Measurements from ENCODE around the gene SNX11.

The SNX11 gene

DNA sequence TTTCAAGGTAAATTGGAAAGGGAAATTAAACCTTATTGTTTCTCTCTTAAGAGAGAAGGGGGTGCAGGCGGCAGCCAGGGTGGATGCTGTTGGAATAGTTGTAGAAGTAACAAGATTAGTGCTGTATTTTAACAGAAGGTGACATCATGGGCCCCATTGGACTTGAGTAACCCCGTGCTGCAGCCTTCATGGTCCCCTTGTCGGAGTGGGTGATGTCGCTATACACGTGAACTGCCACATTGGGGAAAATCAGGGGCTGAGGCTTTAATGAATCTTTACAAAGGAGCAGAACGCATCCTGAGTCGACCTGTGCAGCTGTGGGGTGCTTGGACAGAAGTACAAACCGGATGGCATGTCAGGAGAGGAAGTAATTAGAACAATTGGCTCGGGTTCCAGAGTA lies 3.2 kb downstream of the SNX11 start:
- Histone ChIP-seq H3K27me3 (ENCODE audit: control insufficient read depth in 5 of 5, insufficient read depth in 4 of 5, low read length in 5 of 5) (no peaks in the 10 kb centered on the region), H3K27ac (ENCODE audit: low read depth, low read length) (no peak overlapping the region)

DNA sequence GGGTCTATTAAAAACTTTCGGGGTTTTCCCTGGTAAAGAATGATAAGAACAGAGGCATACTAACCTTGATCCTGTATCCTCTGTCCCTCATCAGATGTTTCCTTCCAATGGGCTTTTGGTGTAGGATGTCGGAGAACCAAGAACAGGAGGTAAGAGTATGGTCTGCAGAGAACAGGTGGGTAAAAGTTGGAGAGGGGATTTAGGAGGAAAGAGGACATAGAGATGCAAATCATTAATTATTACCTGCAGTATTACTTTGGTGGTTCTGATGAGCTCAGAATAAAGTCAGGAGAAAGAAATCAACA lies 4.3 kb downstream of the SNX11 start:
- H3K4me3 ChIP-seq (ENCODE audit: low read depth in 1 of 5, low read length in 5 of 5): no peak overlapping the region
- peaks cover 0 to 40% (median 26%) of the 10 kb centered on the region in 5 donors for H3K4me1 ChIP-seq (ENCODE audit: control insufficient read depth in 5 of 5, insufficient read depth in 5 of 5, low read length in 5 of 5)
- no peak overlapping the region for H3K27ac ChIP-seq (ENCODE audit: low read depth, low read length)

More for the DNA sequence above, 3.2 kb downstream of the SNX11 start:
- H3K4me1 ChIP-seq (ENCODE audit: control insufficient read depth in 5 of 5, insufficient read depth in 5 of 5, low read length in 5 of 5): peaks cover 0 to 45% (median 29%) of the 10 kb centered on the region in 5 donors
- H3K4me3 ChIP-seq (ENCODE audit: low read depth in 1 of 5, low read length in 5 of 5): no peak overlapping the region
- H3K9ac ChIP-seq (ENCODE audit: low read length in 5 of 5): peak overlapping the region in 1 of 5 donors; percentile 3
- peaks cover 3 to 25% (median 16%) of the 10 kb centered on the region in 5 donors for H3K36me3 ChIP-seq (ENCODE audit: control insufficient read depth in 5 of 5, insufficient read depth in 5 of 5, low read length in 5 of 5)
- H3K9me3 ChIP-seq (ENCODE audit: control insufficient read depth in 5 of 5, low read length in 5 of 5): no peaks in the 10 kb centered on the region

DNA sequence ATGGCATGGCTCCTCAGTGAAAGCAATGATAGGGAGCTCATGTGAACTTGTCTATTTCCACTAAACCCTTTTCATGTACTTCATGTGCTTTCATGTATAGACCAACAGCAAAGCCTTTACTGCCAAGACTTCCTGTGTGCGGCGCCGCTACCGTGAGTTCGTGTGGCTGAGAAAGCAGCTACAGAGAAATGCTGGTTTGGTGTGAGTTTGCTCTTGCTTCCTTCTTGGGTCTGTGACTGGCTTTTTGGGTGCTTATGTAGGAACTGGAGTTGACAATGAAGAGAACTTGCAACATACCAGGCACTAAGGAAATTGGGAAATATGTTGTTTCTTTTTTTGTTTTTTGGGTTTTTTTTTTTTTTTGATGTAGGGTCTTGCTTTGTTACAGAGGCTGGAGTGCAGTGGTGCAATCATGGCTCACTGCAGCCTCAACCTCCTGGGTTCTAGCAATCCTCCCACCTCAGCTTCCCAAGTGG lies 5.7 kb downstream of the SNX11 start:
- H3K27ac ChIP-seq (ENCODE audit: low read depth, low read length): no peak overlapping the region
- peaks cover 3 to 44% (median 26%) of the 10 kb centered on the region in 5 donors for H3K36me3 ChIP-seq (ENCODE audit: control insufficient read depth in 5 of 5, insufficient read depth in 5 of 5, low read length in 5 of 5)
- H3K4me3 ChIP-seq (ENCODE audit: low read depth in 1 of 5, low read length in 5 of 5): no peak overlapping the region
- no peaks in the 10 kb centered on the region for H3K9me3 ChIP-seq (ENCODE audit: control insufficient read depth in 5 of 5, low read length in 5 of 5)
- peaks cover 0 to 32% (median 21%) of the 10 kb centered on the region in 5 donors for H3K4me1 ChIP-seq (ENCODE audit: control insufficient read depth in 5 of 5, insufficient read depth in 5 of 5, low read length in 5 of 5)
- H3K9ac ChIP-seq (ENCODE audit: low read length in 5 of 5): no peak overlapping the region
- H3K27me3 ChIP-seq (ENCODE audit: control insufficient read depth in 5 of 5, insufficient read depth in 4 of 5, low read length in 5 of 5): no peaks in the 10 kb centered on the region

More for the DNA sequence above, 4.3 kb downstream of the SNX11 start:
- H3K36me3 ChIP-seq (ENCODE audit: control insufficient read depth in 5 of 5, insufficient read depth in 5 of 5, low read length in 5 of 5): peaks cover 3 to 35% (median 21%) of the 10 kb centered on the region in 5 donors
- no peaks in the 10 kb centered on the region for H3K9me3 ChIP-seq (ENCODE audit: control insufficient read depth in 5 of 5, low read length in 5 of 5)
- H3K27me3 ChIP-seq (ENCODE audit: control insufficient read depth in 5 of 5, insufficient read depth in 4 of 5, low read length in 5 of 5): no peaks in the 10 kb centered on the region
- H3K9ac ChIP-seq (ENCODE audit: low read length in 5 of 5): no peak overlapping the region

- H3K9me3 ChIP-seq (ENCODE audit: control insufficient read depth in 5 of 5, low read length in 5 of 5): no peaks in the 10 kb centered on the region
- no peak overlapping the region for H3K4me3 ChIP-seq (ENCODE audit: low read depth in 1 of 5, low read length in 5 of 5)
- peaks cover 13 to 77% (median 64%) of the 10 kb centered on the region in 5 donors for H3K36me3 ChIP-seq (ENCODE audit: control insufficient read depth in 5 of 5, insufficient read depth in 5 of 5, low read length in 5 of 5)
- no peak overlapping the region for H3K27ac ChIP-seq (ENCODE audit: low read depth, low read length)
- H3K4me1 ChIP-seq (ENCODE audit: control insufficient read depth in 5 of 5, insufficient read depth in 5 of 5, low read length in 5 of 5): no peaks in the 10 kb centered on the region
- H3K27me3 ChIP-seq (ENCODE audit: control insufficient read depth in 5 of 5, insufficient read depth in 4 of 5, low read length in 5 of 5): no peaks in the 10 kb centered on the region
- H3K9ac ChIP-seq (ENCODE audit: low read length in 5 of 5): no peak overlapping the region
Observed at GRCh38 chr17:48121923-48122664, 14.5 kb downstream of the SNX11 start.

- Histone ChIP-seq H3K36me3 (ENCODE audit: control insufficient read depth in 5 of 5, insufficient read depth in 5 of 5, low read length in 5 of 5) (peaks cover 13 to 73% (median 61%) of the 10 kb centered on the region in 5 donors), H3K9ac (ENCODE audit: low read length in 5 of 5) (no peak overlapping the region)
Observed at GRCh38 chr17:48122665-48123045, 15.1 kb downstream of the SNX11 start.

GRCh38 chr17:48123111-48123510 lies 15.5 kb downstream of the SNX11 start:
- Histone ChIP-seq H3K27ac (ENCODE audit: low read depth, low read length) (no peak overlapping the region), H3K4me1 (ENCODE audit: control insufficient read depth in 5 of 5, insufficient read depth in 5 of 5, low read length in 5 of 5) (peaks cover 0 to 2% (median 0%) of the 10 kb centered on the region in 5 donors), H3K4me3 (ENCODE audit: low read depth in 1 of 5, low read length in 5 of 5) (no peak overlapping the region), H3K27me3 (ENCODE audit: control insufficient read depth in 5 of 5, insufficient read depth in 4 of 5, low read length in 5 of 5) (no peaks in the 10 kb centered on the region), H3K9ac (ENCODE audit: low read length in 5 of 5) (no peak overlapping the region), H3K36me3 (ENCODE audit: control insufficient read depth in 5 of 5, insufficient read depth in 5 of 5, low read length in 5 of 5) (peaks cover 13 to 68% (median 56%) of the 10 kb centered on the region in 5 donors), H3K9me3 (ENCODE audit: control insufficient read depth in 5 of 5, low read length in 5 of 5) (no peaks in the 10 kb centered on the region)

More at GRCh38 chr17:48122665-48123045, 15.1 kb downstream of the SNX11 start:
- H3K27me3 ChIP-seq (ENCODE audit: control insufficient read depth in 5 of 5, insufficient read depth in 4 of 5, low read length in 5 of 5): no peaks in the 10 kb centered on the region
- H3K4me1 ChIP-seq (ENCODE audit: control insufficient read depth in 5 of 5, insufficient read depth in 5 of 5, low read length in 5 of 5): peaks cover 0 to under 1% (median 0%) of the 10 kb centered on the region in 5 donors
- no peaks in the 10 kb centered on the region for H3K9me3 ChIP-seq (ENCODE audit: control insufficient read depth in 5 of 5, low read length in 5 of 5)
- H3K4me3 ChIP-seq (ENCODE audit: low read depth in 1 of 5, low read length in 5 of 5): no peak overlapping the region
- H3K27ac ChIP-seq (ENCODE audit: low read depth, low read length): no peak overlapping the region

GRCh38 chr17:48123776-48124388 lies 16.3 kb downstream of the SNX11 start:
- Histone ChIP-seq H3K9ac (ENCODE audit: low read length in 5 of 5) (peak overlapping the region in 1 of 5 donors; percentile 41), H3K36me3 (ENCODE audit: control insufficient read depth in 5 of 5, insufficient read depth in 5 of 5, low read length in 5 of 5) (peaks cover 13 to 61% (median 52%) of the 10 kb centered on the region in 5 donors)

DNA sequence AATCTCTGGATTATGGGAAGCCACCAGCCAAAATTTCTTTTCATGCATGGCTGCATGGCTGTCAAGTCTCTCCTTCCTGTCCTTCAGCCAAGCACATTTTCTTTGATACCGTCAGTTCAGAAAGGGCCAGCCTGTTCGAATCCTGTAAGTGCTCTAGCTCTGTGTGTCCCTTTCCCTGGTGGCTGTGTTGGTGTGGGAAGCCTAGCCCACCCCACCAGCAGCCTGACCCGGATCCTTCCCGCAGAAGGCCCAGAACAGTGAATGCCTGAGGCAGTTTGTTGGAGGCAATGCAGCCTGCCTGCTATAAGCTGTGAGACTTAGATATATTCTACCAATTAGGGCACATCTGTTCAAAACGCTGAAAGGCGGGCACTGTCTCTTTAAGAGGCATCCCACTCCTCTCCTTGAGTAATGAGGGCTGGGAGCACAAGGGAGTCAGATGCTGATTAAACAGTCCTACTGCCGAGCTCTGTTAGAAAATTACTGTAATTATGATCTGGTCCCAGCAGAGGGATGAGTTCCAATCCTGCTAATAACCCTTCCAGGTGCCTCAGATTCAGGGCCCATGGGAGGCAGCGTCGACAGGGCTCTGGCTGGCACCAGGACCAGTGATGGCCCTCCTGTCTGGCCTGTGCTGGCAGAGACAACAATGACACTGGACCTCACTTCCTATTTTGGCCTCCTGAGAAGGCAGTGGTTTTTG lies 18.4 kb downstream of the SNX11 start:
- Histone ChIP-seq H3K27ac (ENCODE audit: low read depth, low read length) (no peak overlapping the region), H3K4me1 (ENCODE audit: control insufficient read depth in 5 of 5, insufficient read depth in 5 of 5, low read length in 5 of 5) (peaks cover 0 to 2% (median 0%) of the 10 kb centered on the region in 5 donors), H3K9ac (ENCODE audit: low read length in 5 of 5) (peak overlapping the region in 1 of 5 donors; percentile 45), H3K36me3 (ENCODE audit: control insufficient read depth in 5 of 5, insufficient read depth in 5 of 5, low read length in 5 of 5) (peaks cover 5 to 47% (median 42%) of the 10 kb centered on the region in 5 donors), H3K27me3 (ENCODE audit: control insufficient read depth in 5 of 5, insufficient read depth in 4 of 5, low read length in 5 of 5) (no peaks in the 10 kb centered on the region), H3K4me3 (ENCODE audit: low read depth in 1 of 5, low read length in 5 of 5) (no peak overlapping the region), H3K9me3 (ENCODE audit: control insufficient read depth in 5 of 5, low read length in 5 of 5) (no peaks in the 10 kb centered on the region)

More at GRCh38 chr17:48123776-48124388, 16.3 kb downstream of the SNX11 start:
- Histone ChIP-seq H3K4me3 (ENCODE audit: low read depth in 1 of 5, low read length in 5 of 5) (no peak overlapping the region), H3K4me1 (ENCODE audit: control insufficient read depth in 5 of 5, insufficient read depth in 5 of 5, low read length in 5 of 5) (peaks cover 0 to 2% (median 0%) of the 10 kb centered on the region in 5 donors), H3K27ac (ENCODE audit: low read depth, low read length) (no peak overlapping the region), H3K9me3 (ENCODE audit: control insufficient read depth in 5 of 5, low read length in 5 of 5) (no peaks in the 10 kb centered on the region), H3K27me3 (ENCODE audit: control insufficient read depth in 5 of 5, insufficient read depth in 4 of 5, low read length in 5 of 5) (no peaks in the 10 kb centered on the region)

DNA sequence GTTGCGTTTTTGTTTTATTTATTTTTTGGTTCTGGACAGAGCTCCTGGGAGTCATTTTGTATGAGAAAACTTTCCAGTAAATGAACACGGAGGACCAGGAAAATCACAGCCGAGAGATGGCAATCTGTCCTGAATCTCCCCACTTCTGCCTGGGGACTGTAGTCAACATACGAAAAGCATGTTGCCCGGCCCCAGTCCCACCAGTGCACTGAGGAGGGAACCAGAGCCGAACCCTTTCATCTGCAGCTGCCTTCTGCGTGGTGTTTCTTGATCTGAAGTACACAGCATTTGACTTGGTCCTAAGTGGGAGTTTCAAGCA lies 18.9 kb downstream of the SNX11 start:
- Histone ChIP-seq H3K27me3 (ENCODE audit: control insufficient read depth in 5 of 5, insufficient read depth in 4 of 5, low read length in 5 of 5) (no peaks in the 10 kb centered on the region), H3K9ac (ENCODE audit: low read length in 5 of 5) (peak overlapping the region in 1 of 5 donors; percentile 45), H3K36me3 (ENCODE audit: control insufficient read depth in 5 of 5, insufficient read depth in 5 of 5, low read length in 5 of 5) (peaks cover 2 to 41% (median 37%) of the 10 kb centered on the region in 5 donors), H3K4me1 (ENCODE audit: control insufficient read depth in 5 of 5, insufficient read depth in 5 of 5, low read length in 5 of 5) (peaks cover 0 to 2% (median 0%) of the 10 kb centered on the region in 5 donors), H3K9me3 (ENCODE audit: control insufficient read depth in 5 of 5, low read length in 5 of 5) (no peaks in the 10 kb centered on the region), H3K27ac (ENCODE audit: low read depth, low read length) (no peak overlapping the region), H3K4me3 (ENCODE audit: low read depth in 1 of 5, low read length in 5 of 5) (no peak overlapping the region)

Measured in subcutaneous abdominal adipose tissue (tissue), 5 donors.